Suprapubic skin (tissue), 4 donors: ENCODE results near the gene USP35. TPM values are rescaled to one million over a fixed set of nuclear protein-coding genes. Genes with fewer than 3 reads are reported as not detected.

ENCODE experiments used
- DNase-seq, 2 donors: peaks; one replicate each; pipeline ENCODE4 v3.0.0-alpha.2; 2019; ENCODE audit warnings: low spot score in 2 of 2
- H3K27ac ChIP-seq: fragments of 200-600 bp; sonication (generic); one replicate; pipeline ENCODE4 v1.5.1; 2019
- H3K27me3 ChIP-seq: fragments of 200-600 bp; sonication (generic); one replicate; pipeline ENCODE4 v1.5.1; 2019
- H3K36me3 ChIP-seq: fragments of 200-600 bp; sonication (generic); one replicate; pipeline ENCODE4 v1.5.1; 2019
- H3K4me1 ChIP-seq: fragments of 200-600 bp; sonication (generic); one replicate; pipeline ENCODE4 v1.5.1; 2019
- H3K4me3 ChIP-seq: fragments of 200-600 bp; sonication (generic); one replicate; pipeline ENCODE4 v1.5.1; 2019; ENCODE audit warnings: mild to moderate bottlenecking
- H3K9me3 ChIP-seq: fragments of 200-600 bp; sonication (generic); one replicate; pipeline ENCODE4 v1.5.1; 2019
- EP300 ChIP-seq: sonication (generic); formaldehyde crosslinking; IDR thresholded peaks from one replicate; pipeline ENCODE4 v1.6.1; 2017; ENCODE audit warnings: antibody characterized with exemption
- POLR2A ChIP-seq, 2 donors: fragments of 450-650 bp; IDR thresholded peaks; one replicate each; pipeline ENCODE4 v1.6.1; 2017; ENCODE audit warnings: antibody characterized with exemption in 2 of 2, mild to moderate bottlenecking in 2 of 2, moderate library complexity in 2 of 2
- POLR2AphosphoS5 ChIP-seq, 3 donors: sonication (generic); formaldehyde crosslinking; IDR thresholded peaks; one replicate each; pipeline ENCODE4 v1.6.1; 2017; ENCODE audit warnings: antibody characterized with exemption in 3 of 3
- WGBS: methylation state at CpG from one replicate; pipeline ENCODE4 v1.1.5; 2018; 5-methylcytosine and 5-hydroxymethylcytosine counted together
- total RNA-seq, 4 donors: library from RNA; depleted of rRNA; stranded (reverse); fragments of >200 nt; gene quantifications; one replicate each; pipeline ENCODE4 v1.1.0, GENCODE V29; 2016
- TF ChIP-seq, protein P1 (sequence below), 2 donors: fragments of 200-600 bp in 1 of 2; fragments of 450-650 bp in 1 of 2; sonication (generic) in 1 of 2; IDR thresholded peaks; one replicate each; pipeline ENCODE4 v1.5.1; 2016 to 2019; ENCODE audit warnings: antibody characterized with exemption in 2 of 2, mild to moderate bottlenecking in 1 of 2, moderate library complexity in 1 of 2

USP35 gene
- total RNA-seq, 4 donors from 2014 or later, result 2.3 to 9.6 (median 5.6) TPM

DNA sequence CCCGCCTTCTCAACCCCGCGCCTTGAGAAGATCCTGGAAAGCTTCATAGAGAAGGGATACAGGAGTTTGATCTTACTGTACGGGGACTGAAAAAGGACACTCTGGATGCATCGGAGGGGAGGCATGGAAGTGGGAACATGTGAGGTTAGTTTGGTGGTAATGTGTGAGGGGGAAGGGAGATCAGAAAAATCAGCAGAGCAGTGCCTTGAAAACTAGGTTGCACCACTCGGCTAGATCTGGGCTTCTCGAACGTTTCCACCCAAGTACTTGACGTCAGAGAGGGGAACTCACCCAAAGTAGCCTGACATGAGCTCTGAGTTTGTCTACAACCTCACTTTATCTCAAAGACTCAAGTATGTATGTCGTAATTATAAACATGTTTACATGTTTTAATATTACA lies 14.5 kb downstream of the USP35 start:
- Histone ChIP-seq H3K4me3 (no peak overlapping the region), H3K9me3 (no peaks in the 10 kb centered on the region), H3K4me1 (no peaks in the 10 kb centered on the region), H3K27ac (no peak overlapping the region), H3K36me3 (peaks cover 15% of the 10 kb centered on the region), H3K27me3 (no peaks in the 10 kb centered on the region)
- DNase-seq, result no peak
- WGBS, result 88% methylated on average over 10 of the region's 10 CpGs
- TF ChIP-seq POLR2AphosphoS5 (IDR thresholded peaks at IDR 0.05), result no peak
- TF ChIP-seq, protein P1, sequence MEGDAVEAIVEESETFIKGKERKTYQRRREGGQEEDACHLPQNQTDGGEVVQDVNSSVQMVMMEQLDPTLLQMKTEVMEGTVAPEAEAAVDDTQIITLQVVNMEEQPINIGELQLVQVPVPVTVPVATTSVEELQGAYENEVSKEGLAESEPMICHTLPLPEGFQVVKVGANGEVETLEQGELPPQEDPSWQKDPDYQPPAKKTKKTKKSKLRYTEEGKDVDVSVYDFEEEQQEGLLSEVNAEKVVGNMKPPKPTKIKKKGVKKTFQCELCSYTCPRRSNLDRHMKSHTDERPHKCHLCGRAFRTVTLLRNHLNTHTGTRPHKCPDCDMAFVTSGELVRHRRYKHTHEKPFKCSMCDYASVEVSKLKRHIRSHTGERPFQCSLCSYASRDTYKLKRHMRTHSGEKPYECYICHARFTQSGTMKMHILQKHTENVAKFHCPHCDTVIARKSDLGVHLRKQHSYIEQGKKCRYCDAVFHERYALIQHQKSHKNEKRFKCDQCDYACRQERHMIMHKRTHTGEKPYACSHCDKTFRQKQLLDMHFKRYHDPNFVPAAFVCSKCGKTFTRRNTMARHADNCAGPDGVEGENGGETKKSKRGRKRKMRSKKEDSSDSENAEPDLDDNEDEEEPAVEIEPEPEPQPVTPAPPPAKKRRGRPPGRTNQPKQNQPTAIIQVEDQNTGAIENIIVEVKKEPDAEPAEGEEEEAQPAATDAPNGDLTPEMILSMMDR (IDR thresholded peaks at IDR 0.05), result no peak
- TF ChIP-seq POLR2A (IDR thresholded peaks at IDR 0.05), result no peak
- no peak for TF ChIP-seq EP300

DNA sequence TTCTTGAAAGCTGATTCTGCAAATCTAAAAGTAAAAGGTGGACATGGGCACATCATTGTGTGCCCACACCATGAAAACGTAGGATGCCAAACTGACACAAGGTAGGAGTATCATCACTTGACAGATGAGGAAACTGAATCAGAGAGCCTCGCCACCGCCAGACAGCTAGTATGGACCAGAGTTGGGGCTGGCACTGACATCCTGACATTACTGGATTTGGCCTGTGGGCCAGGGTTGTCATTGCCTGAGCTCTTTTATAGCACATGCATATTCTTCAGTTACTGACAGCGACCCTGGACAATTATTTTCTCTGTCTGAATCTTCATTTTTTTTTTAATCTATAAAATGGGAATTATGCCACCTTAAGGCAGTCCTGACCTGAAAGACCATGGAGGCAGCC lies 16.5 kb downstream of the USP35 start:
- Histone ChIP-seq H3K27ac (no peak overlapping the region), H3K36me3 (peaks cover 27% of the 10 kb centered on the region), H3K4me3 (no peak overlapping the region), H3K27me3 (no peaks in the 10 kb centered on the region), H3K4me1 (no peaks in the 10 kb centered on the region), H3K9me3 (no peaks in the 10 kb centered on the region)
- 93% methylated on average over 4 of the region's 4 CpGs for whole genome bisulfite sequencing
- TF ChIP-seq POLR2AphosphoS5 (IDR thresholded peaks at IDR 0.05), result no peak
- TF ChIP-seq EP300, result no peak
- TF ChIP-seq POLR2A (IDR thresholded peaks at IDR 0.05), result no peak
- no peak for DNase-seq

DNA sequence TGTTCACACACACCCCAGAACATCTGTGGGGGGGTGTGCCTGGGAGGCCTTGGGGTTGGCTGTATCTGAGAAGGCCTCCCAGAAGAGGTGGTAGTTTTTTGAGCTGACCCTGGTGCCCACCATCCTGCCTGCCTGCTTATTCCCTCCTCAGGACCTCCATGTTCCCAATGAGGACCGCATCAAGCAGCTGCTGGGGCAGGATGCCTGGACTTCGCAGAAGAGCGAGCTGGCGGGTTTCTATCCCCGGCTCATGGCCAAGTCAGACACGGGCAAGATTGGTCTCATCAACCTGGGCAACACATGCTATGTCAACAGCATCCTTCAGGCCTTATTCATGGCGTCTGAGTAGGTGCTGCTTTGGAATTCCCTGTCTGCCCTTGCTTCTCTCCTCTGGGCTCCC lies 17.0 kb downstream of the USP35 start:
- TF ChIP-seq POLR2A (IDR thresholded peaks at IDR 0.05), result no peak
- no peak for TF ChIP-seq POLR2AphosphoS5 (IDR thresholded peaks at IDR 0.05)
- TF ChIP-seq EP300, result no peak
- TF ChIP-seq, protein P1 (IDR thresholded peaks at IDR 0.05), result no peak
- Histone ChIP-seq H3K9me3 (no peaks in the 10 kb centered on the region), H3K36me3 (peaks cover 26% of the 10 kb centered on the region), H3K27me3 (no peaks in the 10 kb centered on the region), H3K4me1 (no peaks in the 10 kb centered on the region), H3K27ac (no peak overlapping the region), H3K4me3 (no peak overlapping the region)
- 93% methylated on average over 3 of the region's 7 CpGs for WGBS
- no peak for DNase-seq

DNA sequence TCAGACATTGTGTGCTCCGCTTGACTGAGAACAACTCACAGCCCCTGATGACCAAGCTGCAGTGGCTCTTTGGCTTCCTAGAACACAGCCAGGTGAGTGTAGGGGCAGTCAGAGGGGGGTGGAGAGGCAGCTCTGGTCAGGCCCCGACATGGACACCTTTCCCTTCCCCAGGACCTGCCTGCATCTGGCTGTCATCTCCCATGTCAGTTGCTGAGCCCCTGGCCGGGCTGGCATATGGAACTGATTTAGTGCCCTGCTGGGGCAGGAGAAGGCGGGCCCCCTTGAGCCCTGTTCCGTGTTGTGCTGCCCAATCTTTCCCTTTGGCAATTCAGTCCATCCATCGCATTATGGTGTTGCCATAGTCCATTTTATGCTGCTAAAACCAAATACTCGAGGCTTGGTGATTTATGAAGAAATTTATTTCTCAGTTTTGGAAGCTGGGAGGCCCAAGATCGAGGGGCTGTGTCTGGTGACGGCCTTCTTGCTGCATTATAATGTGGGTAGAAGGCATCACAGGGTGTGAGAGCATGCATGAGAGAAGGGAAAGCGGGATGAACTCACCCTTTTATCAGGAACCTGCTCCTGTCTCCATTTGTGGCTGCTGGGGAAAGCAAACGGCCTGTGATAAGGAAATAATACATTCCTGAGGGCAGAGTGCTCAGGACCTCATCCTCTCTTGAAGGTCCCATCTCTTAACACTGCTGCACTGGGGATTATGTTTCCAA lies 19.0 kb downstream of the USP35 start:
- H3K27me3 ChIP-seq, result no peaks in the 10 kb centered on the region
- H3K4me1 ChIP-seq, result no peaks in the 10 kb centered on the region
- no peaks in the 10 kb centered on the region for H3K9me3 ChIP-seq
- TF ChIP-seq, protein P1 (IDR thresholded peaks at IDR 0.05), result no peak
- TF ChIP-seq EP300 (no peak), POLR2AphosphoS5 (IDR thresholded peaks at IDR 0.05) (no peak), POLR2A (IDR thresholded peaks at IDR 0.05) (no peak)
- DNase-seq, result no peak
- H3K27ac ChIP-seq, result no peak overlapping the region
- H3K4me3 ChIP-seq, result no peak overlapping the region
- 87% methylated on average over 10 of the region's 11 CpGs for WGBS
- H3K36me3 ChIP-seq, result peaks cover 20% of the 10 kb centered on the region

GRCh38 chr11:78208257-78209165 lies 19.8 kb downstream of the USP35 start:
- H3K27me3 ChIP-seq, result no peaks in the 10 kb centered on the region
- DNase-seq, result no peak
- H3K36me3 ChIP-seq, result peaks cover 20% of the 10 kb centered on the region
- no peak for TF ChIP-seq POLR2AphosphoS5 (IDR thresholded peaks at IDR 0.05)
- no peak for TF ChIP-seq POLR2A (IDR thresholded peaks at IDR 0.05)
- TF ChIP-seq, protein P1 (IDR thresholded peaks at IDR 0.05), result no peak
- TF ChIP-seq EP300, result no peak
- no peaks in the 10 kb centered on the region for H3K4me1 ChIP-seq
- WGBS, result 81% methylated on average over 11 of the region's 16 CpGs
- H3K27ac ChIP-seq, result no peak overlapping the region
- H3K4me3 ChIP-seq, result no peak overlapping the region
- no peaks in the 10 kb centered on the region for H3K9me3 ChIP-seq
